Body of pancreas (tissue), 4 donors: Measurements from ENCODE around the gene KRTAP19-6.

Experiments
- CTCF ChIP-seq, 7 experiments: fragments of 450-650 bp in 4 of 7; fragments of 200-600 bp in 3 of 7; sonication (generic) in 3 of 7; IDR thresholded peaks; one replicate each; pipeline ENCODE4 v1.5.1; 2016 to 2019; ENCODE audit warnings: antibody characterized with exemption in 7 of 7
- POLR2A ChIP-seq, 3 donors: fragments of 450-650 bp; IDR thresholded peaks; one replicate each; pipeline ENCODE4 v1.6.1; 2016; ENCODE audit warnings: antibody characterized with exemption in 3 of 3, mild to moderate bottlenecking in 2 of 3

GRCh38 chr21:30555095-30555494 is 13.4 kb upstream of the KRTAP19-6 start:
- TF ChIP-seq CTCF (IDR thresholded peaks at IDR 0.05) (no peak), POLR2A (IDR thresholded peaks at IDR 0.05) (no peak)
